ENCODE measurements around the gene B4GALT2. TPM values are rescaled to one million over a fixed set of nuclear protein-coding genes. Genes with fewer than 3 reads are reported as not detected.
A peak's percentile ranks its signal among the peaks of the same experiment; 100 is the strongest.

The B4GALT2 gene
- total RNA-seq, 6 donors from 2014 or later = 11.5 to 33.0 (median 18.1) TPM

- H3K9me3 ChIP-seq = no peaks in the 10 kb centered on the region
- H3K4me1 ChIP-seq = peaks cover 14 to 20% (median 15%) of the 10 kb centered on the region in 4 donors
- WGBS, 2 donors = 88% methylated on average over 7 of the region's 7 CpGs
- no peaks in the 10 kb centered on the region for H3K36me3 ChIP-seq
- DNase-seq = no peak
- no peak overlapping the region for H3K27ac ChIP-seq
- TF ChIP-seq POLR2A (IDR thresholded peaks at IDR 0.05) = no peak
- TF ChIP-seq CTCF (IDR thresholded peaks at IDR 0.05) = no peak
- no peak for TF ChIP-seq EP300 (IDR thresholded peaks at IDR 0.05)
- H3K4me3 ChIP-seq = no peak overlapping the region
- no peak for ATAC-seq (ENCODE audit: low FRiP score in 2 of 2)
- no peaks in the 10 kb centered on the region for H3K27me3 ChIP-seq
Measured at GRCh38 chr1:43994071-43994470, 15.1 kb downstream of the B4GALT2 start.

GRCh38 chr1:43994794-43995790 is 16.1 kb downstream of the B4GALT2 start:
- H3K36me3 ChIP-seq = peaks cover 0 to 10% (median 5%) of the 10 kb centered on the region in 4 donors
- DNase-seq = peak in 1 of 2 donors; percentile 45
- no peaks in the 10 kb centered on the region for H3K27me3 ChIP-seq
- peaks cover 14 to 20% (median 15%) of the 10 kb centered on the region in 4 donors for H3K4me1 ChIP-seq
- no peaks in the 10 kb centered on the region for H3K9me3 ChIP-seq
- no peak overlapping the region for H3K27ac ChIP-seq
- WGBS, 2 donors = 74 to 78% methylated on average over 8 to 15 of the region's 15 CpGs
- no peak for ATAC-seq (ENCODE audit: low FRiP score in 2 of 2)
- no peak overlapping the region for H3K4me3 ChIP-seq
- TF ChIP-seq CTCF (IDR thresholded peaks at IDR 0.05) (no peak), EP300 (IDR thresholded peaks at IDR 0.05) (no peak), POLR2A (IDR thresholded peaks at IDR 0.05) (no peak), POLR2AphosphoS5 (IDR thresholded peaks at IDR 0.05) (no peak)

GRCh38 chr1:43995984-43996732 is 17.1 kb downstream of the B4GALT2 start:
- no peaks in the 10 kb centered on the region for H3K27me3 ChIP-seq
- H3K36me3 ChIP-seq = peaks cover 0 to 18% (median 10%) of the 10 kb centered on the region in 4 donors
- no peak overlapping the region for H3K4me3 ChIP-seq
- ATAC-seq (ENCODE audit: low FRiP score in 2 of 2) (no peak), DNase-seq (peak in 1 of 2 donors; percentile 64)
- no peak overlapping the region for H3K27ac ChIP-seq
- no peaks in the 10 kb centered on the region for H3K9me3 ChIP-seq
- 86 to 92% methylated on average over 11 to 21 of the region's 21 CpGs for WGBS, 2 donors
- TF ChIP-seq POLR2AphosphoS5 (IDR thresholded peaks at IDR 0.05) = no peak
- no peak for TF ChIP-seq CTCF (IDR thresholded peaks at IDR 0.05)
- no peak for TF ChIP-seq EP300 (IDR thresholded peaks at IDR 0.05)
- no peak for TF ChIP-seq POLR2A (IDR thresholded peaks at IDR 0.05)
- H3K4me1 ChIP-seq = peaks cover 8 to 12% (median 9%) of the 10 kb centered on the region in 4 donors

GRCh38 chr1:43996733-43997115 is 17.7 kb downstream of the B4GALT2 start:
- H3K27me3 ChIP-seq = no peaks in the 10 kb centered on the region
- H3K9me3 ChIP-seq = no peaks in the 10 kb centered on the region
- ATAC-seq (ENCODE audit: low FRiP score in 2 of 2) (no peak), DNase-seq (no peak)
- no peak overlapping the region for H3K27ac ChIP-seq
- peaks cover 6 to 12% (median 8%) of the 10 kb centered on the region in 4 donors for H3K4me1 ChIP-seq
- 59 to 81% methylated on average over 5 to 6 of the region's 6 CpGs for WGBS, 2 donors
- no peak for TF ChIP-seq POLR2AphosphoS5 (IDR thresholded peaks at IDR 0.05)
- no peak for TF ChIP-seq CTCF (IDR thresholded peaks at IDR 0.05)
- no peak overlapping the region for H3K4me3 ChIP-seq
- H3K36me3 ChIP-seq = peaks cover 0 to 22% (median 14%) of the 10 kb centered on the region in 4 donors

Measured in upper lobe of left lung (tissue), 6 donors.